Stomach (tissue), 4 donors: Measurements from ENCODE around the gene AUTS2.

Source experiments
- POLR2A ChIP-seq, 4 donors: fragments of 450-650 bp; IDR thresholded peaks; one replicate each; pipeline ENCODE4 v1.6.1; 2016; ENCODE audit warnings: antibody characterized with exemption in 4 of 4, control low read depth in 2 of 4, mild to moderate bottlenecking in 1 of 4, moderate library complexity in 1 of 4
- POLR2AphosphoS5 ChIP-seq, 3 donors: sonication (generic); formaldehyde crosslinking; IDR thresholded peaks; one replicate each; pipeline ENCODE4 v1.6.1; 2016; ENCODE audit warnings: antibody characterized with exemption in 3 of 3
- TF ChIP-seq, protein P1 (sequence below), 7 experiments: fragments of 450-650 bp in 4 of 7; fragments of 200-600 bp in 3 of 7; sonication (generic) in 3 of 7; IDR thresholded peaks; one replicate each; pipeline ENCODE4 v1.5.1; 2016 to 2019; ENCODE audit warnings: antibody characterized with exemption in 7 of 7, control low read depth in 2 of 7, mild to moderate bottlenecking in 1 of 7

DNA sequence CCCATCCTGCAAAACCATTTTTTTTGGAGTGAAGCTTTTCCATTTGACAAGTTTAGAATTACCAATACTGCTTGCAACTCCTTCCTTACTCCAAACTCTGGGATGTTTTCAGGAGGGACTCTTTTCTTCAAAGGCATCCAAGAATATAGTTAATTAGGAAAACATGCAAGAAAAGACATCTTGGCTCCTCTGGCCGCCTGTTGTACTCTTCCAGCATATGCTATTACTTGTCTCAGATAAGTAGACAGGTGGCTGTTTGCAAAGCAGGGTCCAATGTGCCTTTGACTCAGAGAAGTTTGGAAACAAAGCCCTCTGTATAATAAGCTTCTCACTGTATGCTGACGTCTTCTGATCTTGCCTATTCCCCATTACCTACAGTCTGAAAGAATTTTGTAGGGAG lies 746.5 kb downstream of the AUTS2 start:
- TF ChIP-seq, protein P1, sequence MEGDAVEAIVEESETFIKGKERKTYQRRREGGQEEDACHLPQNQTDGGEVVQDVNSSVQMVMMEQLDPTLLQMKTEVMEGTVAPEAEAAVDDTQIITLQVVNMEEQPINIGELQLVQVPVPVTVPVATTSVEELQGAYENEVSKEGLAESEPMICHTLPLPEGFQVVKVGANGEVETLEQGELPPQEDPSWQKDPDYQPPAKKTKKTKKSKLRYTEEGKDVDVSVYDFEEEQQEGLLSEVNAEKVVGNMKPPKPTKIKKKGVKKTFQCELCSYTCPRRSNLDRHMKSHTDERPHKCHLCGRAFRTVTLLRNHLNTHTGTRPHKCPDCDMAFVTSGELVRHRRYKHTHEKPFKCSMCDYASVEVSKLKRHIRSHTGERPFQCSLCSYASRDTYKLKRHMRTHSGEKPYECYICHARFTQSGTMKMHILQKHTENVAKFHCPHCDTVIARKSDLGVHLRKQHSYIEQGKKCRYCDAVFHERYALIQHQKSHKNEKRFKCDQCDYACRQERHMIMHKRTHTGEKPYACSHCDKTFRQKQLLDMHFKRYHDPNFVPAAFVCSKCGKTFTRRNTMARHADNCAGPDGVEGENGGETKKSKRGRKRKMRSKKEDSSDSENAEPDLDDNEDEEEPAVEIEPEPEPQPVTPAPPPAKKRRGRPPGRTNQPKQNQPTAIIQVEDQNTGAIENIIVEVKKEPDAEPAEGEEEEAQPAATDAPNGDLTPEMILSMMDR (IDR thresholded peaks at IDR 0.05): no peak
- TF ChIP-seq POLR2A (IDR thresholded peaks at IDR 0.05) (no peak), POLR2AphosphoS5 (IDR thresholded peaks at IDR 0.05) (no peak)
